Natural killer cell (primary cell): ENCODE data around the gene GLDC. TPM values are rescaled to one million over a fixed set of nuclear protein-coding genes. Genes with fewer than 3 reads are reported as not detected.

Experiments used
- ATAC-seq, 3 donors: fragments of 150-1000 bp in 2 of 3; fragments of 200-7000 bp in 1 of 3; cut with Tn5 transposase; 1 replicate in 1 of 3; 2 replicates in 2 of 3; pipeline ENCODE4 v1.10.0; 2021; ENCODE audit warnings: mild to moderate bottlenecking in 2 of 3, moderate library complexity in 2 of 3
- DNase-seq, 2 donors: peaks; one replicate each; pipeline versions ENCODE4 v3.0.0 to v3.0.0-alpha.2; 2013 to 2021; ENCODE audit warnings: mixed read lengths in 1 of 2
- H3K27ac ChIP-seq: one replicate; pipeline ENCODE4 v1.5.1; 2013; ENCODE audit warnings: mild to moderate bottlenecking, low read length
- H3K27me3 ChIP-seq: one replicate; pipeline ENCODE4 v1.6.1; 2013; ENCODE audit warnings: low read length; ENCODE audit not compliant: control insufficient read depth, insufficient read depth
- H3K36me3 ChIP-seq: one replicate; pipeline ENCODE4 v1.6.1; 2013; ENCODE audit warnings: low read length; ENCODE audit not compliant: control insufficient read depth, insufficient read depth
- H3K4me1 ChIP-seq: one replicate; pipeline ENCODE4 v1.6.1; 2013; ENCODE audit warnings: low read length; ENCODE audit not compliant: control insufficient read depth, insufficient read depth
- H3K4me3 ChIP-seq: one replicate; pipeline ENCODE4 v1.5.1; 2013; ENCODE audit warnings: low read length
- H3K9me3 ChIP-seq: one replicate; pipeline ENCODE4 v1.6.1; 2013; ENCODE audit warnings: low read length; ENCODE audit not compliant: control insufficient read depth, insufficient read depth
- H3K27ac Mint-ChIP-seq, 2 donors: one replicate each; pipeline ENCODE4 v1.8.0; 2022; ENCODE audit warnings: mild to moderate bottlenecking in 2 of 2, mixed read lengths in 2 of 2, moderate library complexity in 1 of 2
- H3K27me3 Mint-ChIP-seq, 2 donors: one replicate each; pipeline ENCODE4 v1.8.0; 2022; ENCODE audit warnings: low read depth in 2 of 2, mixed read lengths in 2 of 2
- H3K36me3 Mint-ChIP-seq: one replicate; pipeline ENCODE4 v1.8.0; 2022; ENCODE audit warnings: mixed read lengths
- H3K4me1 Mint-ChIP-seq, 2 donors: one replicate each; pipeline ENCODE4 v1.8.0; 2022; ENCODE audit warnings: mixed read lengths in 2 of 2
- H3K4me3 Mint-ChIP-seq: one replicate; pipeline ENCODE4 v1.8.0; 2022; ENCODE audit warnings: mild to moderate bottlenecking, moderate library complexity, mixed read lengths
- H3K9me3 Mint-ChIP-seq, 2 donors: one replicate each; pipeline ENCODE4 v1.8.0; 2022; ENCODE audit warnings: mixed read lengths in 2 of 2
- WGBS: methylation state at CpG from one replicate; pipeline ENCODE4 v1.1.7; 2013; ENCODE audit warnings: missing lambda C conversion rate; ENCODE audit not compliant: insufficient coverage; 5-methylcytosine and 5-hydroxymethylcytosine counted together
- intact Hi-C: fragments of 100-400 bp; cut with micrococcal nuclease; formaldehyde crosslinking; loops from one replicate; pipeline ENCODE4 v1.14.2; 2022
- total RNA-seq, 4 donors: library from RNA; stranded (reverse); fragments of 120-200 nt in 1 of 4; gene quantifications; one replicate each; pipeline versions ENCODE4 v1.2.3 to v1.2.4, GENCODE V29; 2013 to 2022
- TF ChIP-seq, protein P1 (sequence below): fragments of 200-600 bp; IDR thresholded peaks from one replicate; pipeline ENCODE4 v1.8.0; 2022; ENCODE audit warnings: antibody characterized with exemption

The GLDC gene
- total RNA-seq, 3 donors from 2014 or later (not counting 1 experiment from before 2014, with no cell fraction given) = 1.3 to 4.6 TPM; not detected in 1

DNA sequence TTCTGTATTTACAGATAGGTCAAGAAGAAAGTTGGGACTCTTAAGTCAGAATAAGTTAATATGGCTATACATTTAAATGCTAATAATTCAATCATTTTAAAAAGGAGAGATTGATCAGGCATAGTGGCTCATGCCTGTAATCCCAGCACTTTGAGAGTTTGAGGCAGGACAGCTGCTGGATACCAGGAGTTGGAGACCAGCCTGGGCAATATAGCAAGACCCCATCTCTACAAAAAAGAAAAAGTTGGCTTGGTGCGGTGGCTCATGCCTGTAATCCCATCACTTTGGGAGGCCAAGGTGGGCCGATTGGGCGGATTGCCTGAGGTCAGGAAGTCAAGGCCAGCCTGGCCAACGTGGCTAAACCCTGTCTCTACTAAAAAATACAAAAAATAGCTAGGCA, 15.0 kb upstream of the GLDC start:
- Histone ChIP-seq H3K4me1 (no peaks in the 10 kb centered on the region), H3K9me3 (no peaks in the 10 kb centered on the region), H3K27me3 (no peaks in the 10 kb centered on the region), H3K4me3 (no peak overlapping the region), H3K36me3 (no peaks in the 10 kb centered on the region), H3K27ac (no peak overlapping the region)
- H3K36me3 Mint-ChIP-seq = no peaks in the 10 kb centered on the region
- TF ChIP-seq, protein P1, sequence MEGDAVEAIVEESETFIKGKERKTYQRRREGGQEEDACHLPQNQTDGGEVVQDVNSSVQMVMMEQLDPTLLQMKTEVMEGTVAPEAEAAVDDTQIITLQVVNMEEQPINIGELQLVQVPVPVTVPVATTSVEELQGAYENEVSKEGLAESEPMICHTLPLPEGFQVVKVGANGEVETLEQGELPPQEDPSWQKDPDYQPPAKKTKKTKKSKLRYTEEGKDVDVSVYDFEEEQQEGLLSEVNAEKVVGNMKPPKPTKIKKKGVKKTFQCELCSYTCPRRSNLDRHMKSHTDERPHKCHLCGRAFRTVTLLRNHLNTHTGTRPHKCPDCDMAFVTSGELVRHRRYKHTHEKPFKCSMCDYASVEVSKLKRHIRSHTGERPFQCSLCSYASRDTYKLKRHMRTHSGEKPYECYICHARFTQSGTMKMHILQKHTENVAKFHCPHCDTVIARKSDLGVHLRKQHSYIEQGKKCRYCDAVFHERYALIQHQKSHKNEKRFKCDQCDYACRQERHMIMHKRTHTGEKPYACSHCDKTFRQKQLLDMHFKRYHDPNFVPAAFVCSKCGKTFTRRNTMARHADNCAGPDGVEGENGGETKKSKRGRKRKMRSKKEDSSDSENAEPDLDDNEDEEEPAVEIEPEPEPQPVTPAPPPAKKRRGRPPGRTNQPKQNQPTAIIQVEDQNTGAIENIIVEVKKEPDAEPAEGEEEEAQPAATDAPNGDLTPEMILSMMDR = no peak
- no peaks in the 10 kb centered on the region for H3K9me3 Mint-ChIP-seq
- DNase-seq (no peak), ATAC-seq (no peak)
- 98% methylated on average over 3 of the region's 4 CpGs for WGBS
- peaks cover 0 to 5% of the 10 kb centered on the region in 2 donors for H3K27me3 Mint-ChIP-seq
- no peak overlapping the region for H3K4me3 Mint-ChIP-seq
- intact Hi-C loops = no loop called here
- peaks cover 0 to under 1% of the 10 kb centered on the region in 2 donors for H3K4me1 Mint-ChIP-seq
- no peak overlapping the region for H3K27ac Mint-ChIP-seq

DNA sequence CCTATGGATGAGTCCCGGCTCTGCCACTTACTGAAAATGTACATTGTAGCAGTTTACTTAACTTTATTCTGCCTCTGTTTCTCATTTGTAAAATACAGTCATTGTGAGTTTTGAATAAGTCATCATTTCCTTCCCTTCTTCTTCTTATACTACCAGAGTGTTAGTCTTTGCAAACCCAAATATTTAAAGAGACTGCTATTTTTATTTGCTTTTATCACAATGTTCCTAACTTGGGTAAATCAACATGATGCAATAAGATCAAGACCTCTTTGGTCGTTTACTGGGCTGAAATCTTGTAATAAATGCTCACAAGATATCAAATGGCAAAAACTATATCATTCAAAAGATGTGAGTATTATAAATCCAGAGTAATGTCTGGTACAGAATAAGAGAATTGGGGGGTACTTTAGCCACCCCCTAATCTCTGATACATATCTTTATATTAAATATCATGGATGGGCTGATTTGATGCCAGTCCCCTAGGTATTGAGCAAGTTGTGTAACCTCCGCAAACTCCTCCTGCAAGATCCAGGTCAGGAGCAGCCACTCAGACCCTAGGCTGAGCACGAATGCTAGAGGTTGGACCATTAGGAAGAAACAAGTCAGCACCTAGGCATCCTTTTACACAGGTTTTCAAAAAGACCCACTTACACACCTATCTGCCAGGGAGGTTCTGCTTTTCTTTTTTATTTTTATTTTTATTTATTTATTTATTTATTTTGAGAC, 13.3 kb upstream of the GLDC start:
- no peak overlapping the region for H3K27ac Mint-ChIP-seq
- peaks cover 5 to 11% of the 10 kb centered on the region in 2 donors for H3K4me1 Mint-ChIP-seq
- no peaks in the 10 kb centered on the region for H3K9me3 Mint-ChIP-seq
- Histone ChIP-seq H3K27me3 (no peaks in the 10 kb centered on the region), H3K36me3 (no peaks in the 10 kb centered on the region), H3K27ac (no peak overlapping the region), H3K4me3 (no peak overlapping the region), H3K9me3 (no peaks in the 10 kb centered on the region), H3K4me1 (peaks cover 4% of the 10 kb centered on the region)
- no peak overlapping the region for H3K4me3 Mint-ChIP-seq
- H3K27me3 Mint-ChIP-seq = peaks cover 8 to 9% of the 10 kb centered on the region in 2 donors
- DNase-seq (no peak), ATAC-seq (no peak)
- TF ChIP-seq, protein P1 = no peak
- intact Hi-C loops = no loop called here
- no peaks in the 10 kb centered on the region for H3K36me3 Mint-ChIP-seq
- 97% methylated on average over 3 of the region's 4 CpGs for WGBS

DNA sequence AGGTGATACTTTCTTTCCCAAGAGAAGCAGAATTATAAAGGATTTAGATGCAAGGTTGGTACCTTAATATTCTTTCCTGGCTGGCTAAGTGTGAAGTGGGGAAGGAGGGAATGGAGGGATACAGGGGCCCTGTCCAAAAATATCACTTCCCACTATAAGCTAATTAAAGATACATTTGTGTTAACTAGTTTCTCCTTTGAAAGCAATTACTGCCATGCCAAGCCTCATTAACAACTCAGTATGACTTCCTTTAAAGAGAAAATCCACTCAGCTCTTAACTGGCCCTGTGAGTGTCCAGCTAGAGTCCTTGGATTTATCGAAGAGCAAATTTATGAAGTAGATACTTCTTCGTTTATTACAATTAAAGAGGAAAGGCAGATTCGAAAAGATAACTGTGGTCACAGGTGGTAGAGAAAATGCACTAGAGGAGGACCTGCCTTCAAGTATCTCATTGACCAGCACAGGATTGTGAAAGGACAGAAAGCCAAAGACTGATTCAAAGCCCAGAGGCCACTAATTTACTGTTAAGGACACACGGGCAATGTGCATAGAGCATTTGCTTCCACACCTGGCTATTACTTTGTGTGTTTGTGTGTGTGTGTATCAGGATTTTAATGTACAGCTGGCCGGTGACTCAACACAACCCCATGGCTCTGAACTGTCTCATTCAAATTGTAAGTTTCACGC, 11.2 kb upstream of the GLDC start:
- Histone ChIP-seq H3K9me3 (no peaks in the 10 kb centered on the region), H3K36me3 (no peaks in the 10 kb centered on the region), H3K27me3 (no peaks in the 10 kb centered on the region), H3K27ac (no peak overlapping the region), H3K4me3 (no peak overlapping the region), H3K4me1 (peaks cover 4% of the 10 kb centered on the region)
- intact Hi-C loops = no loop called here
- ATAC-seq (no peak), DNase-seq (no peak)
- Mint-ChIP-seq H3K4me1 (peaks cover 5 to 11% of the 10 kb centered on the region in 2 donors), H3K27ac (no peak overlapping the region), H3K27me3 (peaks cover 14 to 15% of the 10 kb centered on the region in 2 donors), H3K9me3 (no peaks in the 10 kb centered on the region), H3K36me3 (no peaks in the 10 kb centered on the region), H3K4me3 (no peak overlapping the region)
- WGBS = 89% methylated on average over 5 of the region's 6 CpGs
- TF ChIP-seq, protein P1 = no peak
